Fibroblast of the aortic adventitia (primary cell): ENCODE data around the gene NEURL1B. TPM values are rescaled to one million over a fixed set of nuclear protein-coding genes. Genes with fewer than 3 reads are reported as not detected.

Experiments used
- DNase-seq: peaks from one replicate; pipeline ENCODE4 v3.0.0-alpha.2; 2010; ENCODE audit warnings: low read depth
- H3K4me3 ChIP-seq: 2 replicates; pipeline ENCODE4 v1.5.1; 2011; ENCODE audit warnings: low read depth, mild to moderate bottlenecking, control low read depth, low read length, moderate library complexity
- total RNA-seq: library from RNA; depleted of rRNA; stranded (reverse); fragments of >200 nt; gene quantifications from 2 replicates; pipeline ENCODE4 v1.2.3, GENCODE V29; 2012; ENCODE audit warnings: low replicate concordance
- TF ChIP-seq, protein P1 (sequence below): IDR thresholded peaks from 2 replicates; pipeline ENCODE4 v1.5.1; 2011; ENCODE audit warnings: mild to moderate bottlenecking, low read length, control low read depth, inconsistent platforms; ENCODE audit not compliant: insufficient read depth

NEURL1B gene
- total RNA-seq, 1 donor, result 2.5 TPM

DNA sequence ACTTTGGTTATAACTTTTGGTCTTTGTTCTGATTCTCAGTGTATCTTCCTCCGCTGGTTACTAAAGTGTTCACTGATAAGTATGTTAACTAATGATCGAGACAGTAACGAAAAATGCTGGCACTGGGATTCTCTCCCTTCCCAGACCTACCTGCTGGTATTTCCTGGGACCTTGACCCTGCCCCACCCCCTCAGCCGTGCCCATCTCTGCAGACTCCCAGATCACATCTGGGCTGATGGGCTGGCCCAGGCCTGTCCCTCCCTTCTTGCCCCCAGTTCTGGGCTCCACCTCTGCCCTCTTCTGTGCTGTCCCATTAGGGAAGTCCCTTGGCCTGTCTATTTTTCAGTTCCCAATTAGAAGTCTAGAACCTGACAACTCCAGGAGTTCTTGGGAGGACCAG lies 46.9 kb downstream of the NEURL1B start:
- DNase-seq, result no peak
- no peak overlapping the region for H3K4me3 ChIP-seq
- TF ChIP-seq, protein P1, sequence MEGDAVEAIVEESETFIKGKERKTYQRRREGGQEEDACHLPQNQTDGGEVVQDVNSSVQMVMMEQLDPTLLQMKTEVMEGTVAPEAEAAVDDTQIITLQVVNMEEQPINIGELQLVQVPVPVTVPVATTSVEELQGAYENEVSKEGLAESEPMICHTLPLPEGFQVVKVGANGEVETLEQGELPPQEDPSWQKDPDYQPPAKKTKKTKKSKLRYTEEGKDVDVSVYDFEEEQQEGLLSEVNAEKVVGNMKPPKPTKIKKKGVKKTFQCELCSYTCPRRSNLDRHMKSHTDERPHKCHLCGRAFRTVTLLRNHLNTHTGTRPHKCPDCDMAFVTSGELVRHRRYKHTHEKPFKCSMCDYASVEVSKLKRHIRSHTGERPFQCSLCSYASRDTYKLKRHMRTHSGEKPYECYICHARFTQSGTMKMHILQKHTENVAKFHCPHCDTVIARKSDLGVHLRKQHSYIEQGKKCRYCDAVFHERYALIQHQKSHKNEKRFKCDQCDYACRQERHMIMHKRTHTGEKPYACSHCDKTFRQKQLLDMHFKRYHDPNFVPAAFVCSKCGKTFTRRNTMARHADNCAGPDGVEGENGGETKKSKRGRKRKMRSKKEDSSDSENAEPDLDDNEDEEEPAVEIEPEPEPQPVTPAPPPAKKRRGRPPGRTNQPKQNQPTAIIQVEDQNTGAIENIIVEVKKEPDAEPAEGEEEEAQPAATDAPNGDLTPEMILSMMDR, result no peak

DNA sequence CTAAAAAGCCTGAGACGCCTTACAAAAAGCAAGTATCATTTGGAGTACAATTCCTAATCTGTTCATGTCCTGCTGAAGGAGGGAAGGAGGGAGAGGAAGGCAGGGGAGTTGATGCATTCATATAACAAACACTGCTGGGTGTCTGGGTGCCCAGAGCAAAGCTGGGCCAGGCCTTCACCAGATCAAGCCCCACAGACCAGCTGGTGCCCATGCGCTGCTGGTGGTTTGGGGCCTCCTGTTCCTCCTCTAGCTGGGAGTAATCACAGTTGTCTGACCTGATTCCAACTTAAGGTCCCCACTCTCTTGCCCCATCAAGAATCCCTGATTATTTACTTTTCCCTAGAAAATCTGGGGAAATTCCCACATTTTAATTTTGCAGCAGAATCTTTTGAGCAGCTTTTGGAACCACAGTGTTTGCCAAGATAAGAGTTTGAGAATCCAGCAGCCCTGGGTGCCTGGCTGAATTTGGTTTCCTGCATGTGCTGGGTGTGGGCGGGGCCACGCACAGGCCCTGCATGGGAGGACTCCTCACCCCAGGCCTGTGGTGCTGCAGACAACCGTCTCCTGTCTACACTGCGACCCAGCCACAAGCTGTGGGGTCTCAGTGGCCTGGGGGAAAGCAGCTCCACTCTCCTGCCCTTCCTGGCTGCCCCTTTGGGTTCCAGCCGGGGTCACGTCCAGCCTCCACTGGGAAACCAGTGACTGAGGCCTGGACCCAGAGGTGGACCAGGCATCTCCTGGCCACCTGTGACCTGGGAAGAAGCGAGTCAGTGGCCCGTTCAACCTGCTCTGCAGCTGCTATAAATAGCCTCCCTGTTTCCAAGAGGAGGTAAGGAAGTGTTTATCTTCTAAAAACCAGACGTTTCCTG lies 47.5 kb downstream of the NEURL1B start:
- no peak overlapping the region for H3K4me3 ChIP-seq
- peak; percentile 65 for DNase-seq
- TF ChIP-seq, protein P1, result no peak

DNA sequence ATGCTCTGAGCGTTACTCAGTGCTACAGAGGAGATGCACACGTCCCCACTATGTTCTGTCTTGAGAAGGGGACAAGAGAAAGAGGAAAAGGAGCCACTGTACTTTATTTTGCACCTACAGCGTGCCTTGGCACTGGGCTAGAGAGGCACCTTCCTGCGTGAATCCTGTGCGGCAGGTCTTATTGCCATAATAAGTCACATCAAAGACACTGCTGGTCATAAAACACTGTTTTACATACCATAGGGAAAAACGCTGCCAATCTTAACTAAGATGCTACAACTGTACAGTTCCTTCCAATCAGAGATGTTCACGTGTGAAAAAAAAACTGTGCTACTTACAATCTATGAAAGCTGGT lies 48.1 kb downstream of the NEURL1B start:
- H3K4me3 ChIP-seq, result no peak overlapping the region
- no peak for DNase-seq
- TF ChIP-seq, protein P1, result no peak

DNA sequence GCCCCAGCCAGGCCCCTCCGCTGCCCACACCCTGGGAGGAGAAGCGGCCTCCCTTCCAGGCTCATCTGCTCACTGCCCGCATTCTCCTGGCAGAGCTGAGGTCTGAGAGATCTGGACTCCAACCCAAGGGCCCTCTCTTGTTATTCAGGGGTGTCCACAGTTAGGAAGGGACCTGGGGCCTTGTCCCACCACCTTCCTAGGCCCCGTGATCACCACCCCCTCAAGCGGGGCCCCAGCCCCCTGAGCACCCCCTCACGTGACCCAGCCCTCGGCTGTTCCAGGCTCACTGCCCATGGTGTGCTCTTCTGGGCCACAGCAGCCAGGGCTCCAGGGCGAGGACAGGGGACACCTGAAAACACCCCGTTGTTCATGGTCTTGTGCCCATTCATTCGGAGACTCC lies 48.7 kb downstream of the NEURL1B start:
- TF ChIP-seq, protein P1, result no peak
- no peak overlapping the region for H3K4me3 ChIP-seq
- no peak for DNase-seq

DNA sequence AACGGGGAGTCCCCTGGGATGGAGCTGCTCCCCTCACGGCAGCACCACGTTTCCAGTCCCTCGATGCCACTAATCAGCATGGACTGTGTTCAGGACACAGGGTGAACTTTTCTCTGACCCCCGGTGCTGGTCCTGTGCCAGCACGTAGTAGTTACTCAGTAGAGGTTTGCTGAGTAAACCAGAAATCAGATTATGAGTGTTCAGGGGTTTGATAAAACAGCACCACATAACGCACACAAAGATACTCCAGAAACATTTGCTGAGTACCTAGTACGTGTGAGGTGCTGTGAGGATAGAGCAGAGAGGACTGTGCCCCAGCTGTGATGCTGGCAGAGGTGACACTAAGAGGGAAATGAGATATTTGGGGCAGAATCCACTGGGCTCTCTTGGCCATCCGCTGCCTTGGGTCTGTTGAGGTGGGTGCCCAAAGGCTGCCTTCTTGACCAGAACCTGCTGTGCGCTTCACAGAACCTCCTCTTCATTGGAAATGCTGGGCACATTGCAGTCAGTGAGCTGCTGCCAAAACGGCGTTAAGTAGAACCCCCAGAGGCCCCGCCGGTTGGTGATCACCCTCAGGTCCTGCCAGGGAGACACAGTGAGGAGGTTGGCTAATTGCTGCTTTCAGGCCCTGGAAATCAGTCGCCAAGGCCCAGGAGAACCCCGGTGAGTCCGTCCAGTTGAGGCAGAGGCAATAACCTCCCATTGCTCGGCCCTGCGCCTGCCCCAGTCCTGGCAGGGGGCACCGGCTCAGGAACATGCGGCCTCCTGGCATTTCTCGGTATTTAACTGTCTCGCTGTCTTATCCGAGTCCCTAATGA lies 49.4 kb downstream of the NEURL1B start:
- TF ChIP-seq, protein P1, result no peak
- H3K4me3 ChIP-seq, result no peak overlapping the region
- DNase-seq, result no peak

DNA sequence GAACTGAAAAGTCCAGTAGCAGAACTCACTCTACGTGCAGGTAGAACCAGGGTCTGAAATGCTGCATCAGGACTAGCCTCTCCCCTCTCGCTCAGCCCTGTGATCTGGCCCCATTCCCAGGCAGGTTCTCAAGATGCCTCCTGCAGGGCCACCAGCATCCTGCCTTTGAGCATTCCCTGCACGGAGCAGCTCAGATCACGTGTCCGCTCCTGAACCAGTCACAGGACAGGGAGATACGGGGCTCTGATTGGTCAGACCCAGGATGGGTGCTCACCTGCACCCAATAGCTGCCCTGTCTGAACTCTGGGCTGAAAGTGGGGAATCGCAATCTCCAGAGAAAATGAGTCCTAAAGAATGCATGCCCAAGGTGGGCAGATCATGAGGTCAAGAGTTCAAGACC lies 50.8 kb downstream of the NEURL1B start:
- no peak for DNase-seq
- H3K4me3 ChIP-seq, result no peak overlapping the region
- TF ChIP-seq, protein P1, result no peak
